Endothelial cell of umbilical vein (primary cell): ENCODE results near the gene ERCC1. TPM values are rescaled to one million over a fixed set of nuclear protein-coding genes. Genes with fewer than 3 reads are reported as not detected.

ENCODE experiments used
- BruUV-seq: library from RNA; stranded (reverse); fragments of 400-500 nt; replicated peaks from 2 replicates; lab custom pipeline; 2021; lab: Mats Ljungman, UMichigan
- CTCF ChIA-PET: fragments of 300-600, 350-600 bp; sonication (Branson Sonifier 250); formaldehyde crosslinking; loops from one replicate; lab custom pipeline; 2021; ENCODE audit warnings: antibody characterized with exemption, inconsistent platforms; lab: Charles Lee
- POLR2A ChIA-PET: fragments of 300-600, 350-600 bp; sonication (Branson Sonifier 250); formaldehyde crosslinking; loops from one replicate; lab custom pipeline; 2021; ENCODE audit warnings: antibody characterized with exemption, inconsistent platforms; lab: Charles Lee
- DNase-seq: peaks from one replicate; pipeline ENCODE4 v3.0.0-alpha.2; 2011; ENCODE audit warnings: low read depth, low spot score
- FAIRE-seq: peaks from 2 replicates; lab custom pipeline; 2011; peaks lifted over from hg19 to GRCh38; lab: Jason Lieb, UNC
- H2AFZ ChIP-seq: 2 replicates; pipeline ENCODE4 v1.6.0; 2012; ENCODE audit warnings: low read depth, low read length, control low read depth, inconsistent platforms
- H3K27ac ChIP-seq: 2 replicates; pipeline ENCODE4 v1.5.1; 2011; ENCODE audit warnings: low read depth, mild to moderate bottlenecking, control low read depth, low read length, moderate library complexity; ENCODE audit not compliant: insufficient read depth
- H3K27me3 ChIP-seq, 2 experiments: 2 replicates each; pipeline versions ENCODE4 v1.6.0 to v1.6.1; 2011; ENCODE audit warnings: low read length in 2 of 2, mixed read lengths in 1 of 2; ENCODE audit not compliant: control insufficient read depth in 2 of 2, insufficient read depth in 2 of 2
- H3K36me3 ChIP-seq, 2 experiments: 2 replicates in 1 of 2; 3 replicates in 1 of 2; pipeline ENCODE4 v1.5.1; 2011; ENCODE audit warnings: low read length in 2 of 2, mild to moderate bottlenecking in 1 of 2, moderate library complexity in 1 of 2; ENCODE audit not compliant: control insufficient read depth in 2 of 2, insufficient read depth in 2 of 2; ENCODE audit errors: extremely low read depth in 1 of 2
- H3K4me1 ChIP-seq: 3 replicates; pipeline ENCODE4 v1.5.1; 2011; ENCODE audit warnings: mild to moderate bottlenecking, low read length; ENCODE audit not compliant: control insufficient read depth, insufficient read depth; ENCODE audit errors: extremely low read depth
- H3K4me2 ChIP-seq: 2 replicates; pipeline ENCODE4 v1.6.1; 2011; ENCODE audit warnings: low read length, control low read depth, mixed read lengths; ENCODE audit not compliant: insufficient read depth
- H3K4me3 ChIP-seq, 3 experiments: fragments of 200-600 bp in 1 of 3; sonication (generic), shearing (Covaris generic) in 1 of 3; replicated peaks in 1 of 3; 2 replicates each; pipeline ENCODE4 v1.5.1; 2011 to 2016; ENCODE audit warnings: control low read depth in 3 of 3, low read length in 3 of 3, mild to moderate bottlenecking in 2 of 3, inconsistent platforms in 1 of 3, low read depth in 1 of 3, moderate library complexity in 1 of 3; ENCODE audit not compliant: insufficient read depth in 1 of 3
- H3K79me2 ChIP-seq: 2 replicates; pipeline ENCODE4 v1.6.0; 2012; ENCODE audit warnings: low read length, inconsistent platforms; ENCODE audit not compliant: control insufficient read depth, insufficient read depth
- H3K9ac ChIP-seq: replicated peaks from 2 replicates; pipeline ENCODE3; 2011; ENCODE audit warnings: low read length, control low read depth; ENCODE audit not compliant: insufficient read depth; ENCODE audit errors: extremely low read depth
- H3K9me1 ChIP-seq: replicated peaks from 3 replicates; pipeline ENCODE4 v1.6.0; 2011; ENCODE audit warnings: mild to moderate bottlenecking, low read length; ENCODE audit not compliant: control insufficient read depth, insufficient read depth; ENCODE audit errors: extremely low read depth
- H3K9me3 ChIP-seq: replicated peaks from 2 replicates; pipeline ENCODE4 v1.5.1; 2012; ENCODE audit warnings: low read length, inconsistent platforms; ENCODE audit not compliant: control insufficient read depth, insufficient read depth
- H4K20me1 ChIP-seq: replicated peaks from 2 replicates; pipeline ENCODE3; 2011; ENCODE audit warnings: mild to moderate bottlenecking, low read length; ENCODE audit not compliant: control insufficient read depth, insufficient read depth; ENCODE audit errors: extremely low read depth
- CTCF ChIP-seq, 2 donors: IDR thresholded peaks; 1 replicate in 1 of 2; 2 replicates in 1 of 2; pipeline ENCODE4 v1.5.1; 2011; ENCODE audit warnings: low read length in 2 of 2, mild to moderate bottlenecking in 2 of 2, moderate library complexity in 2 of 2, control low read depth in 1 of 2, inconsistent platforms in 1 of 2, low read depth in 1 of 2; ENCODE audit not compliant: insufficient read depth in 1 of 2; ENCODE audit errors: extremely low read depth in 1 of 2
- EZH2 ChIP-seq: IDR thresholded peaks from 2 replicates; pipeline ENCODE4 v1.6.1; 2012; ENCODE audit warnings: borderline replicate concordance, low read depth, mild to moderate bottlenecking, moderate library complexity, low read length, inconsistent platforms; ENCODE audit not compliant: severe bottlenecking
- FOS ChIP-seq: IDR thresholded peaks from 2 replicates; pipeline ENCODE4 v1.6.1; 2011; ENCODE audit warnings: mild to moderate bottlenecking, low read length, moderate library complexity, borderline replicate concordance; ENCODE audit not compliant: insufficient read depth
- GATA2 ChIP-seq: IDR thresholded peaks from 2 replicates; pipeline ENCODE4 v1.7.0; 2011; ENCODE audit warnings: low read depth, mild to moderate bottlenecking, moderate library complexity, mixed read lengths, low read length; ENCODE audit not compliant: insufficient read length, insufficient read depth
- JUN ChIP-seq: IDR thresholded peaks from 2 replicates; pipeline ENCODE4 v1.6.1; 2011; ENCODE audit warnings: borderline replicate concordance, low read depth; ENCODE audit not compliant: insufficient read length, insufficient read depth
- MAX ChIP-seq: IDR thresholded peaks from 2 replicates; pipeline ENCODE4 v1.6.1; 2011; ENCODE audit not compliant: insufficient read depth, insufficient read length
- MYC ChIP-seq: IDR thresholded peaks from one replicate; pipeline ENCODE4 v1.6.1; 2011; ENCODE audit warnings: mild to moderate bottlenecking, low read depth, low read length
- POLR2A ChIP-seq: IDR thresholded peaks from 2 replicates; pipeline ENCODE4 v1.6.1; 2012; ENCODE audit warnings: low read depth, mild to moderate bottlenecking, control low read depth, low read length
- POLR2AphosphoS5 ChIP-seq: IDR thresholded peaks from 2 replicates; pipeline ENCODE4 v1.6.1; 2012; ENCODE audit warnings: low read depth, mild to moderate bottlenecking, control low read depth, low read length, moderate library complexity; ENCODE audit not compliant: insufficient read depth
- dilution Hi-C: fragments of 300-500 bp; cut with MboI; formaldehyde crosslinking; loops from one replicate; pipeline ENCODE4 v1.15.0; 2019; ENCODE audit warnings: low sequenced_read_pairs; ENCODE audit not compliant: extremely low pct_ligation_motif_present
- intact Hi-C: fragments of 100-400 bp; cut with micrococcal nuclease; formaldehyde crosslinking; loops from one replicate; pipeline ENCODE4 v1.10.0; 2022
- polyA plus RNA-seq, 4 experiments: library from polyadenylated mRNA; depleted of rRNA in 3 of 4; stranded (reverse) in 3 of 4; unstranded in 1 of 4; fragments of >200 nt; gene quantifications; 2 replicates each; pipeline versions ENCODE4 v1.2.1 to v1.2.3, GENCODE V29; 2011 to 2012; ENCODE audit warnings: missing spikeins in 1 of 4
- total RNA-seq: library from RNA; stranded (reverse); gene quantifications from 2 replicates; pipeline ENCODE4 v1.2.3, GENCODE V29; 2021

ERCC1 gene
- total and polyA plus RNA-seq, 2 donors (not counting 3 experiments of a cell fraction or from before 2014, with no cell fraction given) = 81.8 to 126 TPM

- Histone ChIP-seq H2AFZ (no peak overlapping the region), H3K4me2 (no peak overlapping the region), H3K27me3 (no peaks in the 10 kb centered on the region), H3K4me1 (peaks cover 12% of the 10 kb centered on the region), H3K4me3 (no peak overlapping the region), H3K9ac (no peak overlapping the region), H4K20me1 (no peaks in the 10 kb centered on the region), H3K36me3 (no peaks in the 10 kb centered on the region), H3K9me3 (no peaks in the 10 kb centered on the region), H3K9me1 (no peaks in the 10 kb centered on the region), H3K27ac (no peak overlapping the region), H3K79me2 (no peaks in the 10 kb centered on the region)
- ChIA-PET CTCF (interaction anchor here (0.6 kb wide), 1 partner anchor 59 kb away, joined by 3 read pairs; no protein-coding TSS in a partner anchor), POLR2A (interaction anchor here (0.7 kb wide), 1 partner anchor 265 kb away, joined by 4 read pairs; no protein-coding TSS in a partner anchor)
- no TSS peak for BruUV-seq
- intact Hi-C loops (no loop called here), dilution Hi-C loops (no loop called here)
- FAIRE-seq (no peak), DNase-seq (no peak)
- TF ChIP-seq CTCF (IDR thresholded peaks at IDR 0.05; ENCODE audit: extremely low read depth in 1 of 2, insufficient read depth in 1 of 2, low read depth in 1 of 2, low read length in 2 of 2) (no peak), MAX (no peak), FOS (no peak), JUN (no peak), POLR2AphosphoS5 (no peak), POLR2A (no peak), GATA2 (no peak), MYC (no peak), EZH2 (no peak)
Measured at GRCh38 chr19:45380107-45380506, 43.6 kb downstream of the ERCC1 start.
